NB4 (cell line): ENCODE data around the gene CYB5A.

Experiments used
- POLR2A ChIP-seq: IDR thresholded peaks from 2 replicates; pipeline ENCODE4 v1.6.1; 2011; ENCODE audit warnings: mild to moderate bottlenecking; ENCODE audit not compliant: insufficient read length; ENCODE audit errors: extremely low read depth
- TF ChIP-seq, protein P1 (sequence below): IDR thresholded peaks from one replicate; pipeline ENCODE4 v1.5.1; 2012; ENCODE audit warnings: low read depth, low read length

DNA sequence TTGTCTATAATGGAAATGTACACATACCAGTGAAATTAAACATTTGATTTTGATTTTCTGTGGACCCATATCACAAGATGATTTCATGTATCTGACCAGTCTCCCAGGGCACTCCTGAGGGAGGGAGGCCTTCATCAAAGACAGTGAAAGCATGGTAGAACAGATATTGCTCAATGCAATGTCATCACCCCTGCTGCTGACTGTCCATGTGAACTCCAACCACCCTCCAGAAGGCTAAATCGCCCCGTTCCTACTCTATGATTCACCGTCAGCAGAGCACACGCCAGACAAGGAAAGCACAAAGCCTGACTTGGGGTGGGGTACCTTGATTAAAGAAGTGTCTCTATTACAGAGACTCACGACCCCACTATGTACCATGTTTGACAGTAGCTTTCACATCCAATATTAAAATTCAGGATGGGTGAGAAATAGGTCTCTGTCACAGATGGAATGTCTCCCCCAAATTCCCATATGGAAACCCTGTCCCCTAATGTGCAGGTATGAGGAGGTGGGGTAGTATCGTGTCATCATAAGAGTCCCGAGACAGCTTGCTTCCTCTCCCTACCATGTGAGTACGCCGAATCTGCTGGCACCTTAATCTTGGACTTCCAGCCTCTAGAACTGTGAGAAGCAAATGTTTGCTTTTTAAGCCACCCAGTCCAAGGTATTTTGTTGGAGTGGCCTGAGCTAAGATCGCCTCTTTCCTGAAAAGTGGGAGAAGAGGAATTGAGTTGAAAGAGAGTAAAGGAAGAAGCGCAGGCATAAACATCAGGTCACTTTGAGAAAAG is 42.4 kb downstream of the CYB5A start:
- no peak for TF ChIP-seq POLR2A
- TF ChIP-seq, protein P1, sequence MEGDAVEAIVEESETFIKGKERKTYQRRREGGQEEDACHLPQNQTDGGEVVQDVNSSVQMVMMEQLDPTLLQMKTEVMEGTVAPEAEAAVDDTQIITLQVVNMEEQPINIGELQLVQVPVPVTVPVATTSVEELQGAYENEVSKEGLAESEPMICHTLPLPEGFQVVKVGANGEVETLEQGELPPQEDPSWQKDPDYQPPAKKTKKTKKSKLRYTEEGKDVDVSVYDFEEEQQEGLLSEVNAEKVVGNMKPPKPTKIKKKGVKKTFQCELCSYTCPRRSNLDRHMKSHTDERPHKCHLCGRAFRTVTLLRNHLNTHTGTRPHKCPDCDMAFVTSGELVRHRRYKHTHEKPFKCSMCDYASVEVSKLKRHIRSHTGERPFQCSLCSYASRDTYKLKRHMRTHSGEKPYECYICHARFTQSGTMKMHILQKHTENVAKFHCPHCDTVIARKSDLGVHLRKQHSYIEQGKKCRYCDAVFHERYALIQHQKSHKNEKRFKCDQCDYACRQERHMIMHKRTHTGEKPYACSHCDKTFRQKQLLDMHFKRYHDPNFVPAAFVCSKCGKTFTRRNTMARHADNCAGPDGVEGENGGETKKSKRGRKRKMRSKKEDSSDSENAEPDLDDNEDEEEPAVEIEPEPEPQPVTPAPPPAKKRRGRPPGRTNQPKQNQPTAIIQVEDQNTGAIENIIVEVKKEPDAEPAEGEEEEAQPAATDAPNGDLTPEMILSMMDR: no peak
